ENCODE data around the gene PIBF1.

Gene PIBF1

GRCh38 chr13:73015805-73016204 is 233.9 kb downstream of the PIBF1 start:
- TF ChIP-seq TAF1 (IDR thresholded peaks at IDR 0.05; ENCODE audit: borderline replicate concordance, insufficient read depth, low read length), result no peak
- no peak for TF ChIP-seq POLR2AphosphoS5 (IDR thresholded peaks at IDR 0.05; ENCODE audit: low read depth, low read length)
- no peak for TF ChIP-seq REST (IDR thresholded peaks at IDR 0.05; ENCODE audit: insufficient read depth in 1 of 2, low read depth in 2 of 2, low read length in 2 of 2)
- TF ChIP-seq SIN3A (IDR thresholded peaks at IDR 0.05; ENCODE audit: borderline replicate concordance, insufficient read depth, low read length), result no peak
- no peak for TF ChIP-seq FOXP2 (optimal IDR thresholded peaks at IDR 0.05; ENCODE audit: borderline replicate concordance, extremely low read depth, extremely low read length, insufficient read depth)

DNA sequence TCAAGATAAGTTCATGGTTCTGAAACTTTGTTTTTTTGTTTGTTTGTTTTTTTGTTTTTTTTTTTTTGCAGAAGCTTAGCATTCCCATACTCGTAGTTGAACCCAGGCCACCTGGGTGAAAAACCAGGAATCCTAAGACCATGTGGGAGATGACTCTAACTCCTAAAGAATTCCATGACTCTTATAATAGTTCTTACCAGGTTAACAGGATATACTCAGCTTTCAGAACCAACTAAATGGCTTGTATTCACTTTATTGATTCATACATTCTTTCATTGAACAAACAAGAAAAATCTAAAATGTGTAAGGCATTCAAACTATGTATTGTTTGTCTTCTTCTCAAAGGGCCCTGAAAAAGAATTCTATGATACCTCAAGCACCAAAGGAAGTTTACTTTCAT is 236.4 kb downstream of the PIBF1 start:
- TF ChIP-seq SIN3A (IDR thresholded peaks at IDR 0.05; ENCODE audit: borderline replicate concordance, insufficient read depth, low read length), result no peak

DNA sequence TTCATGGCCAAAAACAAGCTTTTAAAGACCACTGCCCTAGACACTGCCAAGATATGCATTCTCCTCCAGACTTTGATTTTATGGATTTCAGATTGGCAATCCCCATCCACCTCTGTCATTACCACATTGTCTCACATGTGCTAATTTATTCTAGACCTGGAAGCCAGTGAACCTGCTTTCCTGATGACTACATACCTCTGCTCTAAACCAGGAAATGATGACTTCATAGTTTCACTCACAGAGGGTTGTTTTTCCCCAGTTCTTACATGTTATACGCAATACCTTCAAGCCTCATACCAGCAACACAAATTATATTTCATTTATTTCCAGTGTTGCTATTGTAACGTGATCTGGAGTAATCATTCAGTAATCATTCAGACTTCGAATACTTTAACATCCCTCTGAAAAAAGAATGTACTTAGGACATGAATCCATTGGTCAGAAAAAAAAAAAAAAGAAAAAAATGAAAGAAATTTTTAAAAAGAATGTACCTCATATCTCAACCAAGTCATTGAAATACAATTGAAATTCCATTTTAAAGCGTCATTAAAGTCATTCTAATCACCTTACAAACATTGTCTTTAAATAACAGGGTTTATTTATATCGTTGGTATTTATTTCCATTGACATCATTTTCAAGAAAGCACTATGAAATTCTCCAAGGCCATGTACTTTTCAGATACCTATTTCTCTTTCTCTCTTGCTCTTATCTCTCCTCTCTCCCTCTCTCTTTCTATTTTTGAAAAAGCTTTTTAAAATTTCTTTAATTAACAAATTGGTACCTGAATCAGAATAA is 243.5 kb downstream of the PIBF1 start:
- no peak for TF ChIP-seq TAF1 (IDR thresholded peaks at IDR 0.05; ENCODE audit: borderline replicate concordance, insufficient read depth, low read length)
- no peak for TF ChIP-seq SIN3A (IDR thresholded peaks at IDR 0.05; ENCODE audit: borderline replicate concordance, insufficient read depth, low read length)
- TF ChIP-seq FOXP2 (optimal IDR thresholded peaks at IDR 0.05; ENCODE audit: borderline replicate concordance, extremely low read depth, extremely low read length, insufficient read depth), result no peak
- TF ChIP-seq POLR2AphosphoS5 (IDR thresholded peaks at IDR 0.05; ENCODE audit: low read depth, low read length), result no peak
- no peak for TF ChIP-seq REST (IDR thresholded peaks at IDR 0.05; ENCODE audit: insufficient read depth in 1 of 2, low read depth in 2 of 2, low read length in 2 of 2)

DNA sequence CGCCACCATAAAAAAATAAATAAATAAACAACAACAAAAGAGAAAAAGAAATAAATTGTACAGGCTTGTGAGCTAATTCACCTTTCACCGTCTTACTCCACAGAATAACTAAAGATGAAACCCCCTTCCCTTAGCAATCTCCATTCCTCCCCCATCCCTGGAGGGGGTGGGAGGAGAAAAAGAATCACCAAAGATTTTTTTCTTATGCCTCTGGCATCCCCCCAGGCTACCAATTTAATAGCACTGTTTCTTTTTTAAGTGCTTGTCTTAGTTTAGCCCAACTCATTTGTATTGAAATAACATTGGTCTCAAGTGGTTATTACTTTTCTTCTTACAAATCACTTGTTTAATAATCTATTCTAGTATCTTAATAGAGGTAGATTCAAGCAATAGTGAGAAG is 253.0 kb downstream of the PIBF1 start:
- TF ChIP-seq REST (IDR thresholded peaks at IDR 0.05; ENCODE audit: insufficient read depth in 1 of 2, low read depth in 2 of 2, low read length in 2 of 2) (no peak), SIN3A (IDR thresholded peaks at IDR 0.05; ENCODE audit: borderline replicate concordance, insufficient read depth, low read length) (no peak), FOXP2 (optimal IDR thresholded peaks at IDR 0.05; ENCODE audit: borderline replicate concordance, extremely low read depth, extremely low read length, insufficient read depth) (no peak), POLR2AphosphoS5 (IDR thresholded peaks at IDR 0.05; ENCODE audit: low read depth, low read length) (no peak), TAF1 (IDR thresholded peaks at IDR 0.05; ENCODE audit: borderline replicate concordance, insufficient read depth, low read length) (no peak)

GRCh38 chr13:73035660-73036059 is 253.7 kb downstream of the PIBF1 start:
- no peak for TF ChIP-seq TAF1 (IDR thresholded peaks at IDR 0.05; ENCODE audit: borderline replicate concordance, insufficient read depth, low read length)

- TF ChIP-seq REST (IDR thresholded peaks at IDR 0.05; ENCODE audit: insufficient read depth in 1 of 2, low read depth in 2 of 2, low read length in 2 of 2) (no peak), TAF1 (IDR thresholded peaks at IDR 0.05; ENCODE audit: borderline replicate concordance, insufficient read depth, low read length) (no peak), FOXP2 (optimal IDR thresholded peaks at IDR 0.05; ENCODE audit: borderline replicate concordance, extremely low read depth, extremely low read length, insufficient read depth) (no peak), POLR2AphosphoS5 (IDR thresholded peaks at IDR 0.05; ENCODE audit: low read depth, low read length) (no peak), SIN3A (IDR thresholded peaks at IDR 0.05; ENCODE audit: borderline replicate concordance, insufficient read depth, low read length) (no peak)
Measured at GRCh38 chr13:73036566-73036965, 254.6 kb downstream of the PIBF1 start.

Measured in PFSK-1 (cell line).